A549 (cell line): ENCODE data around the gene TXNDC15. TPM values are rescaled to one million over a fixed set of nuclear protein-coding genes. Genes with fewer than 3 reads are reported as not detected.

Experiments used
- ATAC-seq, 2 experiments: fragments of 200-7000 bp in 1 of 2; fragments of >200 bp in 1 of 2; cut with Nextera tagmentation in 1 of 2; cut with Tn5 transposase in 1 of 2; 3 replicates each; pipeline versions ENCODE4 v1.8.0 to v1.9.1; 2018 to 2020; ENCODE audit warnings: mild to moderate bottlenecking in 1 of 2, moderate library complexity in 1 of 2
- CTCF ChIA-PET: fragments of 300-600 bp; sonication (Branson Sonifier 250); formaldehyde crosslinking; extraction: SDS; loops from one replicate; lab custom pipeline; 2021; ENCODE audit warnings: antibody characterized with exemption, inconsistent platforms; lab: Yijun Ruan, JAX
- POLR2A ChIA-PET: fragments of 350-600 bp; formaldehyde crosslinking; extraction: SDS; loops from one replicate; lab custom pipeline; 2021; ENCODE audit warnings: antibody characterized with exemption, inconsistent platforms; lab: Yijun Ruan, JAX
- DNase-seq, 2 experiments: peaks; one replicate each; pipeline versions ENCODE4 v3.0.0 to v3.0.0-alpha.2; 2011 to 2016; ENCODE audit warnings: low read depth in 1 of 2, low spot score in 1 of 2
- FAIRE-seq: peaks from 2 replicates; lab custom pipeline; 2011; peaks lifted over from hg19 to GRCh38; lab: Jason Lieb, UNC
- H3K27ac ChIP-seq, 2 experiments: fragments of >200 bp; sonication (Bioruptor Twin); formaldehyde crosslinking; 3 replicates each; pipeline ENCODE4 v1.5.1; 2016 to 2017
- H3K4me1 ChIP-seq: fragments of >200 bp; sonication (Bioruptor Twin); formaldehyde crosslinking; 3 replicates; pipeline ENCODE4 v1.6.1; 2016
- H3K4me2 ChIP-seq: fragments of >200 bp; sonication (Bioruptor Twin); formaldehyde crosslinking; 3 replicates; pipeline ENCODE4 v1.6.1; 2016
- H3K4me3 ChIP-seq: fragments of >200 bp; sonication (Bioruptor Twin); formaldehyde crosslinking; 3 replicates; pipeline ENCODE4 v1.5.1; 2016
- H3K9me3 ChIP-seq: fragments of >200 bp; sonication (Bioruptor Twin); formaldehyde crosslinking; 3 replicates; pipeline ENCODE4 v1.6.1; 2016
- BHLHE40 ChIP-seq: IDR thresholded peaks from 2 replicates; pipeline ENCODE4 v1.6.1; 2012; ENCODE audit warnings: low read depth, low read length, inconsistent platforms
- CBX8 ChIP-seq: fragments of 200-600 bp; sonication (generic); IDR thresholded peaks from 2 replicates; pipeline ENCODE4 v1.6.1; 2016
- CHD2 ChIP-seq: fragments of 150-350 bp; IDR thresholded peaks from 2 replicates; pipeline ENCODE4 v1.6.1; 2014; ENCODE audit warnings: low read length; ENCODE audit not compliant: partially characterized antibody
- EHF ChIP-seq: fragments of 250-450 bp; sonication (Bioruptor Pico); IDR thresholded peaks from 2 replicates; pipeline ENCODE4 v1.5.0; 2020; ENCODE audit warnings: mild to moderate bottlenecking
- ESRRA ChIP-seq: fragments of 150-350 bp; IDR thresholded peaks from 2 replicates; pipeline ENCODE4 v1.6.1; 2014; ENCODE audit warnings: mild to moderate bottlenecking, low read length, borderline replicate concordance
- GATA3 ChIP-seq: IDR thresholded peaks from 2 replicates; pipeline ENCODE4 v1.6.1; 2012; ENCODE audit warnings: borderline replicate concordance
- HDAC2 ChIP-seq: fragments of 200-600 bp; sonication (generic); IDR thresholded peaks from 2 replicates; pipeline ENCODE4 v1.6.1; 2016
- HOXB13 ChIP-seq: fragments of 250-450 bp; sonication (Bioruptor Pico); IDR thresholded peaks from 2 replicates; pipeline ENCODE4 v1.5.0; 2020; ENCODE audit warnings: low read depth, mild to moderate bottlenecking, moderate library complexity
- JUNB ChIP-seq: fragments of >200 bp; sonication (Bioruptor Twin); formaldehyde crosslinking; IDR thresholded peaks from 2 replicates; pipeline ENCODE4 v1.6.1; 2016
- MAZ ChIP-seq: fragments of 150-350 bp; IDR thresholded peaks from 2 replicates; pipeline ENCODE4 v1.6.1; 2014; ENCODE audit warnings: antibody characterized with exemption, low read depth, low read length, borderline replicate concordance
- NR3C1 ChIP-seq: fragments of >200 bp; sonication (Bioruptor Twin); formaldehyde crosslinking; IDR thresholded peaks from 3 replicates; pipeline ENCODE4 v1.6.1; 2017
- RCOR1 ChIP-seq: fragments of 150-350 bp; IDR thresholded peaks from 2 replicates; pipeline ENCODE4 v1.6.1; 2014; ENCODE audit warnings: antibody characterized with exemption, low read length, low read depth
- SMC3 ChIP-seq: fragments of >200 bp; sonication (Bioruptor Twin); formaldehyde crosslinking; IDR thresholded peaks from 3 replicates; pipeline ENCODE4 v1.6.1; 2018; ENCODE audit warnings: inconsistent platforms
- SREBF2 ChIP-seq: fragments of 450-650 bp; IDR thresholded peaks from 2 replicates; pipeline ENCODE4 v1.6.1; 2014; ENCODE audit warnings: mild to moderate bottlenecking, moderate library complexity
- TP53 ChIP-seq: fragments of 250-450 bp; sonication (Bioruptor Pico); IDR thresholded peaks from 2 replicates; pipeline ENCODE4 v1.5.0; 2021; ENCODE audit warnings: mild to moderate bottlenecking, moderate library complexity
- ZSCAN20 ChIP-seq: fragments of 250-450 bp; sonication (Bioruptor Pico); IDR thresholded peaks from 2 replicates; pipeline ENCODE4 v1.8.0; 2022; ENCODE audit warnings: mild to moderate bottlenecking, moderate library complexity
- WGBS: methylation state at CpG from one replicate; pipeline ENCODE4 v1.1.6; 2017; ENCODE audit errors: missing lambda C conversion rate; 5-methylcytosine and 5-hydroxymethylcytosine counted together
- polyA plus RNA-seq, 4 experiments: library from polyadenylated mRNA; depleted of rRNA in 3 of 4; stranded (reverse); fragments of >200 nt; fragmentation: RNase III in 1 of 4; extraction: RNeasy Plus Mini Kit Qiagen cat#74134 plus additional on column Dnase treatment in 1 of 4; gene quantifications; 2 replicates in 3 of 4; 3 replicates in 1 of 4; pipeline ENCODE4 v1.2.3, GENCODE V29; 2011 to 2017
- TF ChIP-seq, protein P1 (sequence below): IDR thresholded peaks from 2 replicates; pipeline ENCODE4 v1.6.1; 2012
- TF ChIP-seq, protein P2 (sequence below): IDR thresholded peaks from 2 replicates; pipeline ENCODE4 v1.6.1; 2012; ENCODE audit warnings: low read depth, borderline replicate concordance
- TF ChIP-seq, protein P3 (sequence below): fragments of >200 bp; sonication (Bioruptor Twin); formaldehyde crosslinking; IDR thresholded peaks from 2 replicates; pipeline ENCODE4 v1.6.1; 2016
- TF ChIP-seq, protein P4 (sequence below): fragments of 450-650 bp; IDR thresholded peaks from 2 replicates; pipeline ENCODE4 v1.6.1; 2014; ENCODE audit warnings: antibody characterized with exemption

The TXNDC15 gene
- polyA plus RNA-seq, 2 of the 4 experiments (the other 2 are of a cell fraction), result 71.1 to 85.2 TPM

DNA sequence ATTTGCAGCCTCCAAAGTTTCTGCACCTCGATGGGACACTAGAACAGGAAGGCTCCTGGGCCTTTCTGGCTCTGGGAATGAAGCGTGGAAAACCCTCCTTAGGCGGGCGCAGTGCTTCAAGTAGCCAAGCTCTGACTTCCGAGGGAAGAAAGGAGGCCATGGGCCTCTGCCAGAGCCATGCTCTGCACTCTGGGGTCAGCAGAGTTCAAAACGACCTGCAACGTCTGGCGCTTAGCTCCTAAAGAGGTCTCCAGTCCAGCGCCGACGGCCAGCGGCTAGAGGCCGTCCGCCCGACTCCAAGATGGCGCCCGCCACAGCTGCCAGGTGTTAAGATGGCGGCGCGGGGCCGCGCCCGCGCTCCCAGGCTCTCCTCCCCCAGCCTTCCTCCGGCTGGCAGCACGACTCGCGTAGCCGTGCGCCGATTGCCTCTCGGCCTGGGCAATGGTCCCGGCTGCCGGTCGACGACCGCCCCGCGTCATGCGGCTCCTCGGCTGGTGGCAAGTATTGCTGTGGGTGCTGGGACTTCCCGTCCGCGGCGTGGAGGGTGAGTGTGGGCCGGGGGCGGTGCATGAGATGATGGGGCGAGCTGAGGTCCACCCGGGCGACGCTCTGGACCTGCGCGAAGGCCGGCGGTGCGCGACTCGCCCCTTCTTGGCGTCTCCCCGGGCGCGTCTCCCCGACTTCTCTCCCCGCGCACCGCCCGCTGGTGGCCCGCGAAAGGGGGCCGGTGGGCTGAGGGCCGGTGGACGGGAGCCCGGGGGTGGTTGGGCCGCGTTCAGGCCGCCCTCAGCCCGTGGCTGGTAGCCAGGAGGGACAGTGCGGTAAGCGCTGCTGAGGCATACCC, at the start of gene TXNDC15 (continued):
- TF ChIP-seq CHD2, result peak; percentile 37
- TF ChIP-seq, all 56 proteins: peak for 13

DNA sequence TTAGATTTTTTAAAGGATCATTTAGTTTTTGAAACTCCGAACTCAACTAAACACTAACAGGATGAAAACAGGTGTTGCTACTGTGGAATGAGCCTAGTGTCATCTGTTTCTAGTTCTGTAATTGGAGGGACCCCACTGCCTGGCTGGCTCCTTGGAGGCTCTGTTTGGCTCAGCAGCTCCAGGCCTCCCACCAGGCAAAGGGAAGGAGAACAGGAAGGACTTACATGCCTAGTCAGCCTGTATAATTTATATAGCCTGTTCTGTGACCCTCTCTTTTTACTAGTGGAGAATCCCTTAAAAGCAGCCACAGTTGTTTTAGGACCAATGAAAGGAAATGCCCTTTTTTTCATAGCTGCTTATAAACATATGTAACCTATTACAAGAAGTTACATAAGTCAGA, 49.5 kb upstream of the TXNDC15 start:
- no peak overlapping the region for H3K27ac ChIP-seq
- no peak for FAIRE-seq
- ChIA-PET POLR2A (interaction anchor here (0.5 kb wide), 1 partner anchor 79 kb away, joined by 4 read pairs; no protein-coding TSS in a partner anchor), CTCF (interaction anchor here (0.9 to 1.5 kb wide), 4 partner anchors 11 to 40 kb away, joined by 3 to 6 read pairs (median 4); no protein-coding TSS in a partner anchor)
- no peak for DNase-seq
- H3K9me3 ChIP-seq, result no peaks in the 10 kb centered on the region
- 95% methylated on average over 1 of the region's 1 CpG for WGBS
- H3K4me1 ChIP-seq, result no peaks in the 10 kb centered on the region
- no peak overlapping the region for H3K4me3 ChIP-seq
- no peak overlapping the region for H3K4me2 ChIP-seq
- ATAC-seq, result no peak
- TF ChIP-seq ZSCAN20 (CRISPR knock-in tag), result no peak

DNA sequence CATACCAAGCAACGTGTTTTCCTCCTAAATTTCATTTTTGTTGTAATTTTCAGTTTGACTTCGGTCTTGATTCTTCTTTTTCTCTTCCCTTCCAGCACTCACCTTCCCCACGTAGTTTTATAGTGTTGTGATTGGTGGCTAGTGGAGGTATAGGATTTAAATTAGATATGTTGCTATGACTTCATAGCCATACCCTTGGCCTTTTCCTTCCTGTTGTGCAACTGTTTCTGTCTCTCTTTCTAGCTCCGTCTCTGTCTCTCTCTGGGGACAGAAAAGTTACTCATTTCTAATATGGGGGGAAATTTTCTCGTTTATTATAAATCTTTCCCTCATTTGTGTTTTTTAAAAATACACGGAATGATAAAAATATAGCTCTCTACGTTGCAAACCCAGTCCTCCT, 49.0 kb upstream of the TXNDC15 start:
- FAIRE-seq, result no peak
- 91% methylated on average over 7 of the region's 7 CpGs for WGBS
- H3K9me3 ChIP-seq, result no peaks in the 10 kb centered on the region
- no peak for DNase-seq
- H3K4me3 ChIP-seq, result no peak overlapping the region
- no peak for ATAC-seq
- H3K27ac ChIP-seq, result no peak overlapping the region
- no peaks in the 10 kb centered on the region for H3K4me1 ChIP-seq
- no peak overlapping the region for H3K4me2 ChIP-seq
- ChIA-PET POLR2A (interaction anchor here (0.5 kb wide), 1 partner anchor 79 kb away, joined by 4 read pairs; no protein-coding TSS in a partner anchor), CTCF (interaction anchor here (1.0 to 1.5 kb wide), 4 partner anchors 9 to 27 kb away, joined by 3 to 6 read pairs (median 4); no protein-coding TSS in a partner anchor)
- no peak for TF ChIP-seq NR3C1
- TF ChIP-seq SREBF2, result no peak
- TF ChIP-seq ESRRA, result no peak
- no peak for TF ChIP-seq CHD2
- TF ChIP-seq MAZ, result no peak

DNA sequence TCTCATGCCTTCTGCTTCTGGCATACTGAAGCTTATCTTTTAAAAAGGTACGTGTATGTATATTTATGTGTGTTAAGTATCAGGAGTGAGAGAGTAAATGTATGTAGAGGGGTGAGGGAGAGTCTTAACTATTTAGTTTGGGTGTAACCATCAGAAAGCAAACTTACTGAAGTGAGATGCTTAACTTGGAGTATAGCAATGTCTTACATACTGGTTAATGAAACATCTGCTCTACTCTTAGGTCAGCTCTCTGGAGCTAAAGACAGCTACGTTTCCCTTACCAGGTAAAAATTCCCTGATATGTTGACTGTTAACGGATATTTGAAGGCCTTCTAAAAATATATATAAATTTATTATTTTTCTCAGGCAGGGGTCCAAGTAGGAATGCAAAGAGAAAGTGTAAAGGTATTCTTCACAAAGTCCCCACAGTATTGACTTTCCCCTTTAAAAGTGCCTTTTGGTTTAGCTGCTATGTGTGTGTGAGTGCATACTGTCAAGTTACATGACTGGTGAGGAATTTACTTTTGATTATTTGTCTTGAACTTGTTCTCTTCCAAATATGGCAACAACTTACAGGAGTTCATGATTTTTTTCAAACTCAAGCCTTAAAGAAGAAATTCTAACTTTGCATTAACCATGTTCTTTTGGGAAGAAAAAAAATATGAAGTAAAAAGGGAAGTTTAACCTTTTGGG, 40.7 kb upstream of the TXNDC15 start:
- 86% methylated on average over 3 of the region's 3 CpGs for WGBS
- TF ChIP-seq EHF (CRISPR knock-in tag) (no peak), HOXB13 (CRISPR knock-in tag) (no peak), CBX8 (no peak), JUNB (no peak), TP53 (CRISPR knock-in tag) (no peak), GATA3 (no peak), SMC3 (no peak), BHLHE40 (no peak), HDAC2 (no peak), RCOR1 (no peak)
- TF ChIP-seq, protein P1, sequence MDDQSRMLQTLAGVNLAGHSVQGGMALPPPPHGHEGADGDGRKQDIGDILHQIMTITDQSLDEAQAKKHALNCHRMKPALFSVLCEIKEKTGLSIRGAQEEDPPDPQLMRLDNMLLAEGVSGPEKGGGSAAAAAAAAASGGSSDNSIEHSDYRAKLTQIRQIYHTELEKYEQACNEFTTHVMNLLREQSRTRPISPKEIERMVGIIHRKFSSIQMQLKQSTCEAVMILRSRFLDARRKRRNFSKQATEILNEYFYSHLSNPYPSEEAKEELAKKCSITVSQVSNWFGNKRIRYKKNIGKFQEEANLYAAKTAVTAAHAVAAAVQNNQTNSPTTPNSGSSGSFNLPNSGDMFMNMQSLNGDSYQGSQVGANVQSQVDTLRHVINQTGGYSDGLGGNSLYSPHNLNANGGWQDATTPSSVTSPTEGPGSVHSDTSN, result no peak
- TF ChIP-seq, protein P2, sequence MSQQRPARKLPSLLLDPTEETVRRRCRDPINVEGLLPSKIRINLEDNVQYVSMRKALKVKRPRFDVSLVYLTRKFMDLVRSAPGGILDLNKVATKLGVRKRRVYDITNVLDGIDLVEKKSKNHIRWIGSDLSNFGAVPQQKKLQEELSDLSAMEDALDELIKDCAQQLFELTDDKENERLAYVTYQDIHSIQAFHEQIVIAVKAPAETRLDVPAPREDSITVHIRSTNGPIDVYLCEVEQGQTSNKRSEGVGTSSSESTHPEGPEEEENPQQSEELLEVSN, result no peak
- TF ChIP-seq, protein P3, sequence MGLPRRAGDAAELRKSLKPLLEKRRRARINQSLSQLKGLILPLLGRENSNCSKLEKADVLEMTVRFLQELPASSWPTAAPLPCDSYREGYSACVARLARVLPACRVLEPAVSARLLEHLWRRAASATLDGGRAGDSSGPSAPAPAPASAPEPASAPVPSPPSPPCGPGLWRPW, result no peak
- TF ChIP-seq, protein P4, sequence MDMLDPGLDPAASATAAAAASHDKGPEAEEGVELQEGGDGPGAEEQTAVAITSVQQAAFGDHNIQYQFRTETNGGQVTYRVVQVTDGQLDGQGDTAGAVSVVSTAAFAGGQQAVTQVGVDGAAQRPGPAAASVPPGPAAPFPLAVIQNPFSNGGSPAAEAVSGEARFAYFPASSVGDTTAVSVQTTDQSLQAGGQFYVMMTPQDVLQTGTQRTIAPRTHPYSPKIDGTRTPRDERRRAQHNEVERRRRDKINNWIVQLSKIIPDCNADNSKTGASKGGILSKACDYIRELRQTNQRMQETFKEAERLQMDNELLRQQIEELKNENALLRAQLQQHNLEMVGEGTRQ, result no peak
- ChIA-PET POLR2A (interaction anchor here (3.8 kb wide), 1 partner anchor 12 kb away, joined by 15 read pairs; the partner anchor contains the start of gene C5orf24), CTCF (interaction anchor here (0.6 to 2.3 kb wide), 7 partner anchors 8 to 95 kb away, joined by 3 to 5 read pairs (median 3); partner anchors contain the start of genes C5orf24, CAMLG and PCBD2)
- peak in 1 of 2 experiments; percentile 30; a peak in 2 of 6 replicates for ATAC-seq
- no peaks in the 10 kb centered on the region for H3K9me3 ChIP-seq
- DNase-seq, result no peak
- peaks cover 15% of the 10 kb centered on the region for H3K4me1 ChIP-seq
- no peak overlapping the region for H3K27ac ChIP-seq
- no peak overlapping the region for H3K4me2 ChIP-seq
- peak; percentile 39 for FAIRE-seq
- H3K4me3 ChIP-seq, result no peak overlapping the region
